Measurements from ENCODE around the gene NR4A1.
A peak's percentile ranks its signal among the peaks of the same experiment; 100 is the strongest.

NR4A1 gene

GRCh38 chr12:52020539-52021336 is 30.5 kb upstream of the NR4A1 start:
- H3K4me1 ChIP-seq (ENCODE audit: insufficient read depth, insufficient read length) = peaks cover 9% of the 10 kb centered on the region
- no peak for TF ChIP-seq YY1 (IDR thresholded peaks at IDR 0.05; ENCODE audit: insufficient read depth, insufficient read length)
- TF ChIP-seq SUZ12 (IDR thresholded peaks at IDR 0.05; ENCODE audit: extremely low read depth, insufficient read depth, insufficient read length) = no peak
- no peak for TF ChIP-seq ZNF274 (IDR thresholded peaks at IDR 0.05; ENCODE audit: low read depth, low read length)
- H3K9me3 ChIP-seq (ENCODE audit: insufficient read depth, low read length) = no peaks in the 10 kb centered on the region
- DNase-seq (ENCODE audit: low read depth, low spot score) = no peak
- H3K4me3 ChIP-seq (ENCODE audit: insufficient read length, low read depth) = no peak overlapping the region
- peaks cover 10% of the 10 kb centered on the region for H3K36me3 ChIP-seq (ENCODE audit: insufficient read depth, insufficient read length, low read length)
- H3K27me3 ChIP-seq (ENCODE audit: insufficient read depth, insufficient read length) = peaks cover 28% of the 10 kb centered on the region
- H3K9ac ChIP-seq (ENCODE audit: insufficient read length, low read depth) = peak overlapping the region; percentile 6

DNA sequence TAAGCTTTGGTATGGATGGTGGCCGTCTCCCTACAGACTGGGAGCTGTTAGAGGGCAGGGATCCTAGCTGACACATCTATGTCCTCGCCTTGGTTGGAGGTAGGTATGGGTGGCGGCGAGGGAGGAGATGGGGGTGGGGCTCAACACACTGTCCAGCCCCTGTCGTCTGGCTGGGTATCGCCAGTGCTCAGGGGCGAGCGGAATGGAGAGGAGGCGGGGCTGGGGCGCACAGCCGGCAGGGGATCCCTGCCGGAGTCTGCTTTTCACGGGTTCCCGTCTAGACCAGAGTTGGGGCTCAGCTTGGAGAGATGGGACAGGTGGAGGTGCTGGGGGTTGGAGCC is 28.4 kb upstream of the NR4A1 start:
- peak overlapping the region; percentile 57 for H3K4me3 ChIP-seq (ENCODE audit: insufficient read length, low read depth)
- H3K36me3 ChIP-seq (ENCODE audit: insufficient read depth, insufficient read length, low read length) = no peaks in the 10 kb centered on the region
- peaks cover 23% of the 10 kb centered on the region for H3K4me1 ChIP-seq (ENCODE audit: insufficient read depth, insufficient read length)
- H3K9me3 ChIP-seq (ENCODE audit: insufficient read depth, low read length) = no peaks in the 10 kb centered on the region
- DNase-seq (ENCODE audit: low read depth, low spot score) = no peak
- peaks cover 28% of the 10 kb centered on the region for H3K27me3 ChIP-seq (ENCODE audit: insufficient read depth, insufficient read length)
- H3K9ac ChIP-seq (ENCODE audit: insufficient read length, low read depth) = peak overlapping the region; percentile 66
- TF ChIP-seq SUZ12 (IDR thresholded peaks at IDR 0.05; ENCODE audit: extremely low read depth, insufficient read depth, insufficient read length) (no peak), ZNF274 (IDR thresholded peaks at IDR 0.05; ENCODE audit: low read depth, low read length) (no peak), YY1 (IDR thresholded peaks at IDR 0.05; ENCODE audit: insufficient read depth, insufficient read length) (no peak)

DNA sequence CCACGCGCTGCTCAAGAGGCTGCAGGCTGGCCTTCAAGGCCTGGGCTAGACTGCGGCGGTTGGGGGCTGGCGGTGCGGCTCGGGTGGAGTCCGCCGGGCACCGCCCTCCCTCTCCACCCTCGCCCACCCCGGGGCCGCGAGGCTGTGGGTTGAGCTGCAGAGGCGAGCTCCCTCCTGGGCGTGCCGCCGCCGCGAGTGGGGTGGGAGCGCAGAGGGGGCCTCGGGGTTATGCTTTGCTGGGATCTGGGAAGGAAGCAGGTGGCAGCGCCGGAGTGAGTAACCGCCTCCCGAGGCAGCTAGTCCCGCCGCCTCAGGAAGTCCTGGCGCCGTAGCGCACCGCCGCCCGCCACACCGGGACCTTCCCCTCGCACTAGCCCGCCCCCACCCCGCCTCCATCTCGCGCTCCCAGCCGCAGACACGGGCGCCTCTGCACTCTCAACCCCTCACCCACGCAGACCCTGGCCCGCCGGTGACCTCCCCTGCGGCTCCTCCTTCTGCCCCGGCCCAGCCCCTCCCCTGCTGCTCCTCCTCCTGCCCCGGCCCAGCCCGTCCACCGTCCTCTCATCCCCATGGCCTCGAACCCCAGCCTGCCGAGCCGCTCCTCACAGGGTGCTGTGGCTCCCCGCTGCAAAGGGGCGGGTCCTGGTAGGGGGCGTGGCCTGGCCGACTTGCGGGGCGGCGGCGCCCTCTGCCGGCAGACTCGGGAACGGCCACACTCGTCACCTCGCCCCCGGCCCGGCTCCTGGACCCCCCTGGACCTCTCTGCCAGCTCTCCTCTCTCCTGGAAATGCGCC is 27.9 kb upstream of the NR4A1 start:
- TF ChIP-seq ZNF274 (IDR thresholded peaks at IDR 0.05; ENCODE audit: low read depth, low read length) = no peak
- no peak for TF ChIP-seq SUZ12 (IDR thresholded peaks at IDR 0.05; ENCODE audit: extremely low read depth, insufficient read depth, insufficient read length)
- no peak for TF ChIP-seq YY1 (IDR thresholded peaks at IDR 0.05; ENCODE audit: insufficient read depth, insufficient read length)
- peaks cover 23% of the 10 kb centered on the region for H3K4me1 ChIP-seq (ENCODE audit: insufficient read depth, insufficient read length)
- H3K9me3 ChIP-seq (ENCODE audit: insufficient read depth, low read length) = no peaks in the 10 kb centered on the region
- no peak for DNase-seq (ENCODE audit: low read depth, low spot score)
- H3K36me3 ChIP-seq (ENCODE audit: insufficient read depth, insufficient read length, low read length) = no peaks in the 10 kb centered on the region
- H3K9ac ChIP-seq (ENCODE audit: insufficient read length, low read depth) = peak overlapping the region; percentile 66
- peaks cover 28% of the 10 kb centered on the region for H3K27me3 ChIP-seq (ENCODE audit: insufficient read depth, insufficient read length)
- peak overlapping the region; percentile 57 for H3K4me3 ChIP-seq (ENCODE audit: insufficient read length, low read depth)

- H3K4me3 ChIP-seq (ENCODE audit: insufficient read length, low read depth) = peak overlapping the region; percentile 57
- peaks cover 28% of the 10 kb centered on the region for H3K27me3 ChIP-seq (ENCODE audit: insufficient read depth, insufficient read length)
- H3K9me3 ChIP-seq (ENCODE audit: insufficient read depth, low read length) = no peaks in the 10 kb centered on the region
- H3K4me1 ChIP-seq (ENCODE audit: insufficient read depth, insufficient read length) = peaks cover 22% of the 10 kb centered on the region
- no peak for DNase-seq (ENCODE audit: low read depth, low spot score)
- H3K9ac ChIP-seq (ENCODE audit: insufficient read length, low read depth) = no peak overlapping the region
- no peak for TF ChIP-seq ZNF274 (IDR thresholded peaks at IDR 0.05; ENCODE audit: low read depth, low read length)
- no peak for TF ChIP-seq SUZ12 (IDR thresholded peaks at IDR 0.05; ENCODE audit: extremely low read depth, insufficient read depth, insufficient read length)
- no peak for TF ChIP-seq YY1 (IDR thresholded peaks at IDR 0.05; ENCODE audit: insufficient read depth, insufficient read length)
- H3K36me3 ChIP-seq (ENCODE audit: insufficient read depth, insufficient read length, low read length) = no peaks in the 10 kb centered on the region
Observed at GRCh38 chr12:52023976-52024688, 27.1 kb upstream of the NR4A1 start.

DNA sequence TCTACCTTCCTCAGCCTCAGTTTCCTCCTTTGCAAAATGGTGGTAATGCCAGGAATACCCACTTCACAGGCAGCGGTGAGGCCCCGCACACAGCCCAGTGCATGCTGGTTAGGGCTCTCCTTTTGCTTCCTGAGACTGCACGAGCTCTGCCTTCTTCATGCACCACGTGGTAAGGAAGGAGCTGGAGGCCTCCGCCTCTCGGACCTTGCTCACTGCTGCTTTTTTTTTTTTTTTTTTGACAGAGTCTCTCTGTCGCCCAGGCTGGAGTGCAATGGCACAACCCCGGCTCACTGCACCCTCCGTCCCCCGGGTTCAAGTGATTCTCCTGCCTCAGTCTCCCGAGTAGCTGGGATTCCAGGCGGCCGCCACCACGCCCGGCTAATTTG is 26.4 kb upstream of the NR4A1 start:
- Histone ChIP-seq H3K4me3 (ENCODE audit: insufficient read length, low read depth) (no peak overlapping the region), H3K9ac (ENCODE audit: insufficient read length, low read depth) (no peak overlapping the region), H3K27me3 (ENCODE audit: insufficient read depth, insufficient read length) (peaks cover 28% of the 10 kb centered on the region), H3K9me3 (ENCODE audit: insufficient read depth, low read length) (no peaks in the 10 kb centered on the region), H3K4me1 (ENCODE audit: insufficient read depth, insufficient read length) (peaks cover 21% of the 10 kb centered on the region), H3K36me3 (ENCODE audit: insufficient read depth, insufficient read length, low read length) (no peaks in the 10 kb centered on the region)
- no peak for DNase-seq (ENCODE audit: low read depth, low spot score)
- no peak for TF ChIP-seq YY1 (IDR thresholded peaks at IDR 0.05; ENCODE audit: insufficient read depth, insufficient read length)
- no peak for TF ChIP-seq SUZ12 (IDR thresholded peaks at IDR 0.05; ENCODE audit: extremely low read depth, insufficient read depth, insufficient read length)
- TF ChIP-seq ZNF274 (IDR thresholded peaks at IDR 0.05; ENCODE audit: low read depth, low read length) = no peak

GRCh38 chr12:52026263-52026662 is 25.0 kb upstream of the NR4A1 start:
- Histone ChIP-seq H3K9me3 (ENCODE audit: insufficient read depth, low read length) (no peaks in the 10 kb centered on the region), H3K9ac (ENCODE audit: insufficient read length, low read depth) (no peak overlapping the region), H3K27me3 (ENCODE audit: insufficient read depth, insufficient read length) (peaks cover 28% of the 10 kb centered on the region), H3K4me1 (ENCODE audit: insufficient read depth, insufficient read length) (peaks cover 24% of the 10 kb centered on the region), H3K36me3 (ENCODE audit: insufficient read depth, insufficient read length, low read length) (no peaks in the 10 kb centered on the region), H3K4me3 (ENCODE audit: insufficient read length, low read depth) (no peak overlapping the region)
- no peak for TF ChIP-seq YY1 (IDR thresholded peaks at IDR 0.05; ENCODE audit: insufficient read depth, insufficient read length)
- no peak for TF ChIP-seq ZNF274 (IDR thresholded peaks at IDR 0.05; ENCODE audit: low read depth, low read length)
- TF ChIP-seq SUZ12 (IDR thresholded peaks at IDR 0.05; ENCODE audit: extremely low read depth, insufficient read depth, insufficient read length) = no peak
- no peak for DNase-seq (ENCODE audit: low read depth, low spot score)

Measured in NT2/D1 (cell line).